H1 (cell line): ENCODE results near the gene DEPP1. TPM values are rescaled to one million over a fixed set of nuclear protein-coding genes. Genes with fewer than 3 reads are reported as not detected.

ENCODE experiments used
- GABPA ChIP-seq: IDR thresholded peaks from 2 replicates; pipeline ENCODE4 v1.6.1; 2011; ENCODE audit warnings: mild to moderate bottlenecking, low read length, moderate library complexity, borderline replicate concordance; ENCODE audit not compliant: insufficient read depth
- polyA plus RNA-seq, 7 experiments: library from polyadenylated mRNA; depleted of rRNA in 3 of 7; stranded (reverse) in 5 of 7; unstranded in 2 of 7; fragments of >200 nt in 5 of 7; fragments of 200-250 nt in 2 of 7; gene quantifications; 1 replicate in 5 of 7; 2 replicates in 1 of 7; 4 replicates in 1 of 7; pipeline versions ENCODE4 v1.2.1 to v1.2.3, GENCODE V29; 2011 to 2013; ENCODE audit warnings: missing spikeins in 2 of 7, mixed read lengths in 2 of 7
- total RNA-seq: library from RNA; stranded (reverse); fragmentation: NEBNext Ultra II Directional; extraction: Animal tissue kit (Norgen Biotek cat#: 25700); gene quantifications from 2 replicates; pipeline ENCODE4 v1.2.1, GENCODE V29; 2021

DEPP1 gene
- total and polyA plus RNA-seq, 2 of the 8 experiments (the other 6 are each of a cell fraction or from before 2014, with no cell fraction given): 0.67 to 4.5 TPM

DNA sequence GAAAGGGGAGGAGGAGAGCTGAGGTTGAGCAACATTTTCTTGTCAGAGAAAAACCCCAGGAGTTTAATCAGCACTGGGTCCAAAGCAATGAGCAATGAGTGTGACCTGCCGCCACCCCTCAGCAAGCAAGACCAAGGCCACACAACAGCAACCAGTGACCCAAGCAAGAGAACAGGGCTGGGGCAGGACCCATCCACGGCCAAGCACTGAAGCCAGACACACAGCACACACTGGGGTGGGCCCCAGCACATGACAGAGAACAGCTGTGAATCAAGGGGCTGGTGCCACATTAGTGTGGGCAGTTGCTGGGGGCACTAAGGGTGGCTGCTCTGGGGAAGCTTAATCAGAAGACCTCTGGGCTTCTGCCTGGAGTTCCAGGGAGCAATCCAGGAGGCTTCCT, 51.3 kb downstream of the DEPP1 start (continued):
- no peak for TF ChIP-seq GABPA
